Tibial artery (tissue), 4 donors: Measurements from ENCODE around the gene OR8B8.
A peak's percentile ranks its signal among the peaks of the same experiment; 100 is the strongest.
"Not testable (repeated sequence)": the region's sequence is repeated elsewhere in the genome, so short reads cannot be mapped to it uniquely, and the experiment has no call there.

Source experiments
- DNase-seq, 2 donors: peaks; one replicate each; pipeline ENCODE4 v3.0.0-alpha.2; 2019
- H3K27ac ChIP-seq, 2 donors: fragments of 200-600 bp; sonication (generic) in 1 of 2; 1 replicate in 1 of 2; 2 replicates in 1 of 2; pipeline ENCODE4 v1.5.1; 2018 to 2019; ENCODE audit warnings: mild to moderate bottlenecking in 1 of 2
- H3K27me3 ChIP-seq, 2 donors: fragments of 200-600 bp; sonication (generic) in 1 of 2; one replicate each; pipeline versions ENCODE4 v1.5.1 to v1.6.0; 2016 to 2019
- H3K36me3 ChIP-seq, 3 donors: fragments of 200-600 bp; sonication (generic) in 2 of 3; one replicate each; pipeline ENCODE4 v1.5.1; 2016 to 2019; ENCODE audit warnings: mild to moderate bottlenecking in 2 of 3
- H3K4me1 ChIP-seq, 4 donors: fragments of 200-600 bp; sonication (generic) in 2 of 4; 1 replicate in 3 of 4; 2 replicates in 1 of 4; pipeline ENCODE4 v1.5.1; 2016 to 2019
- H3K4me3 ChIP-seq, 2 donors: fragments of 200-600 bp; sonication (generic) in 1 of 2; 1 replicate in 1 of 2; 2 replicates in 1 of 2; pipeline ENCODE4 v1.5.1; 2018 to 2019; ENCODE audit warnings: mild to moderate bottlenecking in 2 of 2
- H3K9me3 ChIP-seq, 3 donors: fragments of 200-600 bp; sonication (generic) in 1 of 3; one replicate each; pipeline ENCODE4 v1.5.1; 2016 to 2019
- CTCF ChIP-seq, 2 experiments: fragments of 200-600 bp in 1 of 2; fragments of 450-650 bp in 1 of 2; IDR thresholded peaks; one replicate each; pipeline ENCODE4 v1.5.1; 2017 to 2019; ENCODE audit warnings: antibody characterized with exemption in 2 of 2, mild to moderate bottlenecking in 1 of 2, moderate library complexity in 1 of 2
- intact Hi-C: fragments of 100-400 bp; cut with DNase I; formaldehyde crosslinking; loops from one replicate; pipeline ENCODE4 v1.15.0; 2023; ENCODE audit warnings: low total_unique reads

Gene OR8B8

GRCh38 chr11:124421043-124421442, 24.5 kb downstream of the OR8B8 start:
- intact Hi-C loops: no loop called here
- no peak overlapping the region for H3K27ac ChIP-seq
- no peaks in the 10 kb centered on the region for H3K27me3 ChIP-seq
- H3K4me1 ChIP-seq: no peaks in the 10 kb centered on the region
- no peaks in the 10 kb centered on the region for H3K36me3 ChIP-seq
- H3K9me3 ChIP-seq: no peaks in the 10 kb centered on the region
- no peak for DNase-seq
- TF ChIP-seq CTCF (IDR thresholded peaks at IDR 0.05): no peak
- no peak overlapping the region for H3K4me3 ChIP-seq

- Histone ChIP-seq H3K4me1 (no peaks in the 10 kb centered on the region), H3K36me3 (no peaks in the 10 kb centered on the region), H3K9me3 (no peaks in the 10 kb centered on the region), H3K27ac (no peak overlapping the region), H3K4me3 (no peak overlapping the region), H3K27me3 (peaks cover 0 to 4% of the 10 kb centered on the region in 2 donors)
- DNase-seq: no peak
- TF ChIP-seq CTCF (IDR thresholded peaks at IDR 0.05): peak in 1 of 2 experiments; percentile 50
- intact Hi-C loops: no loop called here
Observed at GRCh38 chr11:124415356-124415923, 30.1 kb downstream of the OR8B8 start.

- intact Hi-C loops: no loop called here
- H3K9me3 ChIP-seq: no peaks in the 10 kb centered on the region
- no peak overlapping the region for H3K4me3 ChIP-seq
Observed at GRCh38 chr11:124409906-124410305, 35.6 kb downstream of the OR8B8 start.

GRCh38 chr11:124405581-124405980, 39.9 kb downstream of the OR8B8 start:
- no peaks in the 10 kb centered on the region for H3K27me3 ChIP-seq
- no peaks in the 10 kb centered on the region for H3K36me3 ChIP-seq
- intact Hi-C loops: no loop called here
- no peak overlapping the region for H3K27ac ChIP-seq
- H3K4me3 ChIP-seq: no peak overlapping the region
- no peaks in the 10 kb centered on the region for H3K4me1 ChIP-seq
- no peaks in the 10 kb centered on the region for H3K9me3 ChIP-seq
- no peak for TF ChIP-seq CTCF (IDR thresholded peaks at IDR 0.05)
- DNase-seq: no peak

More at GRCh38 chr11:124409906-124410305, 35.6 kb downstream of the OR8B8 start:
- H3K4me1 ChIP-seq: no peaks in the 10 kb centered on the region
- no peak for DNase-seq
- peaks cover 0 to 4% of the 10 kb centered on the region in 2 donors for H3K27me3 ChIP-seq
- H3K27ac ChIP-seq: no peak overlapping the region
- no peak for TF ChIP-seq CTCF (IDR thresholded peaks at IDR 0.05)
- no peaks in the 10 kb centered on the region for H3K36me3 ChIP-seq

- H3K9me3 ChIP-seq, H3K4me1 ChIP-seq, H3K27ac ChIP-seq, intact Hi-C loops, H3K27me3 ChIP-seq, DNase-seq, H3K36me3 ChIP-seq, H3K4me3 ChIP-seq: not testable (repeated sequence)
Observed at GRCh38 chr11:124403186-124403585, 42.3 kb downstream of the OR8B8 start.

- Histone ChIP-seq H3K4me3 (no peak overlapping the region), H3K27me3 (no peaks in the 10 kb centered on the region), H3K9me3 (no peaks in the 10 kb centered on the region), H3K36me3 (no peaks in the 10 kb centered on the region), H3K27ac (no peak overlapping the region), H3K4me1 (no peaks in the 10 kb centered on the region)
- TF ChIP-seq CTCF (IDR thresholded peaks at IDR 0.05): peak; percentile 43 to 45
- intact Hi-C loops: no loop called here
- DNase-seq: peak in 1 of 2 donors; percentile 61
Observed at GRCh38 chr11:124402326-124402922, 43.1 kb downstream of the OR8B8 start.
